ENCODE data around the gene SSH3.

SSH3 gene

GRCh38 chr11:67307545-67308001 is 4.2 kb downstream of the SSH3 start:
- no peaks in the 10 kb centered on the region for H3K9me3 ChIP-seq (ENCODE audit: control insufficient read depth, insufficient read depth, low read length)
- H3K4me1 ChIP-seq (ENCODE audit: control insufficient read depth, low read length) = no peaks in the 10 kb centered on the region
- H3K9me2 ChIP-seq (replicated peaks; ENCODE audit: control insufficient read depth, low read length) = no peaks in the 10 kb centered on the region
- no peak overlapping the region for H3K4me3 ChIP-seq (ENCODE audit: low read length)
- H3F3A ChIP-seq (ENCODE audit: control insufficient read depth, insufficient read depth) = no peaks in the 10 kb centered on the region
- H3K27me3 ChIP-seq (ENCODE audit: control insufficient read depth, low read length) = no peaks in the 10 kb centered on the region
- H3K36me3 ChIP-seq (ENCODE audit: control insufficient read depth, low read length) = peaks cover 27% of the 10 kb centered on the region
- TF ChIP-seq, protein P1, sequence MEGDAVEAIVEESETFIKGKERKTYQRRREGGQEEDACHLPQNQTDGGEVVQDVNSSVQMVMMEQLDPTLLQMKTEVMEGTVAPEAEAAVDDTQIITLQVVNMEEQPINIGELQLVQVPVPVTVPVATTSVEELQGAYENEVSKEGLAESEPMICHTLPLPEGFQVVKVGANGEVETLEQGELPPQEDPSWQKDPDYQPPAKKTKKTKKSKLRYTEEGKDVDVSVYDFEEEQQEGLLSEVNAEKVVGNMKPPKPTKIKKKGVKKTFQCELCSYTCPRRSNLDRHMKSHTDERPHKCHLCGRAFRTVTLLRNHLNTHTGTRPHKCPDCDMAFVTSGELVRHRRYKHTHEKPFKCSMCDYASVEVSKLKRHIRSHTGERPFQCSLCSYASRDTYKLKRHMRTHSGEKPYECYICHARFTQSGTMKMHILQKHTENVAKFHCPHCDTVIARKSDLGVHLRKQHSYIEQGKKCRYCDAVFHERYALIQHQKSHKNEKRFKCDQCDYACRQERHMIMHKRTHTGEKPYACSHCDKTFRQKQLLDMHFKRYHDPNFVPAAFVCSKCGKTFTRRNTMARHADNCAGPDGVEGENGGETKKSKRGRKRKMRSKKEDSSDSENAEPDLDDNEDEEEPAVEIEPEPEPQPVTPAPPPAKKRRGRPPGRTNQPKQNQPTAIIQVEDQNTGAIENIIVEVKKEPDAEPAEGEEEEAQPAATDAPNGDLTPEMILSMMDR (IDR thresholded peaks at IDR 0.05; ENCODE audit: low read depth, low read length, poor library complexity, severe bottlenecking) = no peak
- no peak for TF ChIP-seq EZH2phosphoT487 (IDR thresholded peaks at IDR 0.05; ENCODE audit: borderline replicate concordance, low read length)
- H3K4me2 ChIP-seq (ENCODE audit: low read length) = no peak overlapping the region
- H3K79me2 ChIP-seq (ENCODE audit: control insufficient read depth, low read length) = no peaks in the 10 kb centered on the region
- no peaks in the 10 kb centered on the region for H4K20me1 ChIP-seq (ENCODE audit: control insufficient read depth, insufficient read depth, low read depth, low read length)
- H3K27ac ChIP-seq (ENCODE audit: low read depth, low read length) = no peak overlapping the region

DNA sequence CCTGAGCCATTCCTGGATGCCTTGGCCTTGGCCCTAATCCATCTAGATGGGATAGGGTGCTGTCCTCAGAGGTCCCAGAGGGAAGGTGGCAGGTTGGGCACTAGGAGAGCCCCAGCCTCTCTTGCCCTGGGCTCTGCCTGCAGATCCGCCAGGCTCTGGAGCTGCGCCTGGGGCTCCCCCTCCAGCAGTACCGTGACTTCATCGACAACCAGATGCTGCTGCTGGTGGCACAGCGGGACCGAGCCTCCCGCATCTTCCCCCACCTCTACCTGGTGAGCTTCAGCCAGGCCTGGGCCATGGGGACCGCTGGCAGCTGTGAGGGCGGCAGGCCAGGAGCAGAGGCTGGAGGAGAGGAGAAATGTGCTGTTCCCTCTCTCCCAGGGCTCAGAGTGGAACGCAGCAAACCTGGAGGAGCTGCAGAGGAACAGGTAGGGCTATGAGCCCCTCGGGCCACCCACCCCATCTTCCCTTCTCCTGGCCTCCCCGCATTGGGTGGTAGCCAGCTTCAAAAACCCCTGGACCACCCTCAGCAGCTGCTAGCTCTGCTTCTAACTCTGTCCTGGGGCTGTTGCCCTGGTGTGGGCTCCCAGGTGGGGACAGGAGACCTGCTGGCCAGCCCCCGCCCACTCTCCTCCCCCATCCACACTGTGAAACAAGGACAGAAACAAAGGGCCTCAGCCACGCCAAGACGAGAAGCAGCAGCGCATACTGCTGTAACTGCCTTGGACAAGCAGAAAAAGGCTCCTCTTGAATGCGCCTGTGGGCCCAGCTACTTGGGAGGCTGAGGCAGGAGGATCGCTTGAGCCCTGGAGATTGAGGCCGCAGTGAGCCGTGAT is 4.9 kb downstream of the SSH3 start:
- Histone ChIP-seq H3F3A (ENCODE audit: control insufficient read depth, insufficient read depth) (no peaks in the 10 kb centered on the region), H3K36me3 (ENCODE audit: control insufficient read depth, low read length) (peaks cover 26% of the 10 kb centered on the region), H3K9me2 (replicated peaks; ENCODE audit: control insufficient read depth, low read length) (no peaks in the 10 kb centered on the region), H4K20me1 (ENCODE audit: control insufficient read depth, insufficient read depth, low read depth, low read length) (no peaks in the 10 kb centered on the region), H3K9me3 (ENCODE audit: control insufficient read depth, insufficient read depth, low read length) (no peaks in the 10 kb centered on the region), H3K27me3 (ENCODE audit: control insufficient read depth, low read length) (no peaks in the 10 kb centered on the region), H3K27ac (ENCODE audit: low read depth, low read length) (no peak overlapping the region), H3K79me2 (ENCODE audit: control insufficient read depth, low read length) (no peaks in the 10 kb centered on the region), H3K4me2 (ENCODE audit: low read length) (no peak overlapping the region), H3K4me3 (ENCODE audit: low read length) (no peak overlapping the region), H3K4me1 (ENCODE audit: control insufficient read depth, low read length) (no peaks in the 10 kb centered on the region)
- TF ChIP-seq EZH2phosphoT487 (IDR thresholded peaks at IDR 0.05; ENCODE audit: borderline replicate concordance, low read length) = no peak
- TF ChIP-seq, protein P1 (IDR thresholded peaks at IDR 0.05; ENCODE audit: low read depth, low read length, poor library complexity, severe bottlenecking) = no peak

DNA sequence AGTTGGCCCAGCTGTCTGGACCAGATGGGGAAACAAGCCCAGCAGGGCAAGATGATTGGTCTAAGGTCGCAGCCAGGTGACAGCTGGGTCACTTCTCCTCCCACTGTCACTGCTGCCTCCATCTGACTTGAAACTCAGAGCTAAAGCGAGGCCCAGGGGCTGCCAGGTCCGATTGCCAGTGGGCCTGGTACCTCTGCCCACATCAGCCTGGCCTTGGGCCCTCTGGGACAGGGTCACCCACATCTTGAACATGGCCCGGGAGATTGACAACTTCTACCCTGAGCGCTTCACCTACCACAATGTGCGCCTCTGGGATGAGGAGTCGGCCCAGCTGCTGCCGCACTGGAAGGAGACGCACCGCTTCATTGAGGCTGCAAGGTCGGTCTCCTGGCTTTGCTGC is 5.8 kb downstream of the SSH3 start:
- H3K36me3 ChIP-seq (ENCODE audit: control insufficient read depth, low read length) = peaks cover 26% of the 10 kb centered on the region
- no peaks in the 10 kb centered on the region; the same call in 1 of the 2 replicates for H3F3A ChIP-seq (ENCODE audit: control insufficient read depth, insufficient read depth)
- TF ChIP-seq, protein P1 (IDR thresholded peaks at IDR 0.05; ENCODE audit: low read depth, low read length, poor library complexity, severe bottlenecking) = no peak
- no peak for TF ChIP-seq EZH2phosphoT487 (IDR thresholded peaks at IDR 0.05; ENCODE audit: borderline replicate concordance, low read length)
- H3K9me2 ChIP-seq (replicated peaks; ENCODE audit: control insufficient read depth, low read length) = no peaks in the 10 kb centered on the region
- no peaks in the 10 kb centered on the region for H3K4me1 ChIP-seq (ENCODE audit: control insufficient read depth, low read length)
- H3K4me3 ChIP-seq (ENCODE audit: low read length) = no peak overlapping the region
- H4K20me1 ChIP-seq (ENCODE audit: control insufficient read depth, insufficient read depth, low read depth, low read length) = no peaks in the 10 kb centered on the region
- H3K9me3 ChIP-seq (ENCODE audit: control insufficient read depth, insufficient read depth, low read length) = no peaks in the 10 kb centered on the region
- H3K27me3 ChIP-seq (ENCODE audit: control insufficient read depth, low read length) = no peaks in the 10 kb centered on the region
- H3K79me2 ChIP-seq (ENCODE audit: control insufficient read depth, low read length) = no peaks in the 10 kb centered on the region
- no peak overlapping the region for H3K27ac ChIP-seq (ENCODE audit: low read depth, low read length)
- H3K4me2 ChIP-seq (ENCODE audit: low read length) = no peak overlapping the region

Data from DOHH2 (cell line).